HG03045 (cell line): ENCODE data around the gene CCDC142.

Experiments used
- ATAC-seq: cut with Tn5 transposase; IDR thresholded peaks from one replicate; pipeline ENCODE4 v1.9.1; 2021; ENCODE audit warnings: mild to moderate bottlenecking, moderate library complexity; ENCODE audit not compliant: unreplicated experiment

The CCDC142 gene

GRCh38 chr2:74515271-74515980, 32.6 kb upstream of the CCDC142 start:
- ATAC-seq, result no peak

DNA sequence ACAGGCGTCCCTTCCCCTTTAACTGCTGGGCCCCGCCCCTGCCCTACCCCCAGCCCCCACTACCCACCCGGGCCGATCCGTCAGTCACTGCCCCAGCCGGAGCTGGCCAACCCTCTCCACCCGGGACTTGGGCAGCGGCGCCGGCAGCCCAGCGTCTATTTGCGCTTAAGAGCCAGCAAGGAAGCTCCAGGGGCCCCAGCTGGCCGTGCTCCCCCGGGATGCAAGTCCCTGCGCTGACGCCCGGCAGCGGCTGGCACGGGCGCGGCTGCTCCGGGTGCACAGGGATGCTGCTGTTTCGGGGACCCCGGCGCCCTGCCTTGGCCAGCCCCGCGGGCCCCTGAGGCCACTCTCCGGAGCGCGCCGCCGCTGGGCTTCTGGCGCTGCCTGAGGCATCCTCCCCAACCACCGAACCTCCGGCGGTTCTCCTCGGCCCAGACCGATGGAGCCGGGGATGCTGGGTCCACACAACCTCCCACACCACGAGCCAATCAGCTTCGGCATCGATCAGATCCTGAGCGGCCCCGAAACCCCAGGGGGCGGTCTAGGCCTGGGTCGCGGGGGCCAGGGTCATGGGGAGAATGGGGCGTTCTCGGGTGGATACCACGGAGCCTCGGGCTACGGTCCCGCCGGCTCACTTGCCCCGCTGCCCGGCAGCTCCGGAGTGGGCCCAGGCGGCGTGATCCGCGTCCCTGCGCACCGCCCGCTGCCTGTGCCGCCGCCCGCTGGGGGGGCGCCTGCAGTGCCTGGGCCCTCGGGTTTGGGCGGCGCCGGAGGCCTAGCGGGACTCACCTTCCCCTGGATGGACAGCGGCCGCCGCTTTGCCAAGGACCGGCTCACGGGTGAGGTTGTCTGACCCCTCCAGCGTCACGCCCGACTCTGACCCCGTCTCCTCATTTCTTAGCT, 31.8 kb upstream of the CCDC142 start, which contains the start of gene TLX2:
TLX2 (plus strand) TSS at position 83 of the 903 bp plus-strand sequence; CDS start at position 440, 357 bp downstream.
- ATAC-seq, result no peak

GRCh38 chr2:74513605-74514367, 31.0 kb upstream of the CCDC142 start:
- ATAC-seq, result no peak

DNA sequence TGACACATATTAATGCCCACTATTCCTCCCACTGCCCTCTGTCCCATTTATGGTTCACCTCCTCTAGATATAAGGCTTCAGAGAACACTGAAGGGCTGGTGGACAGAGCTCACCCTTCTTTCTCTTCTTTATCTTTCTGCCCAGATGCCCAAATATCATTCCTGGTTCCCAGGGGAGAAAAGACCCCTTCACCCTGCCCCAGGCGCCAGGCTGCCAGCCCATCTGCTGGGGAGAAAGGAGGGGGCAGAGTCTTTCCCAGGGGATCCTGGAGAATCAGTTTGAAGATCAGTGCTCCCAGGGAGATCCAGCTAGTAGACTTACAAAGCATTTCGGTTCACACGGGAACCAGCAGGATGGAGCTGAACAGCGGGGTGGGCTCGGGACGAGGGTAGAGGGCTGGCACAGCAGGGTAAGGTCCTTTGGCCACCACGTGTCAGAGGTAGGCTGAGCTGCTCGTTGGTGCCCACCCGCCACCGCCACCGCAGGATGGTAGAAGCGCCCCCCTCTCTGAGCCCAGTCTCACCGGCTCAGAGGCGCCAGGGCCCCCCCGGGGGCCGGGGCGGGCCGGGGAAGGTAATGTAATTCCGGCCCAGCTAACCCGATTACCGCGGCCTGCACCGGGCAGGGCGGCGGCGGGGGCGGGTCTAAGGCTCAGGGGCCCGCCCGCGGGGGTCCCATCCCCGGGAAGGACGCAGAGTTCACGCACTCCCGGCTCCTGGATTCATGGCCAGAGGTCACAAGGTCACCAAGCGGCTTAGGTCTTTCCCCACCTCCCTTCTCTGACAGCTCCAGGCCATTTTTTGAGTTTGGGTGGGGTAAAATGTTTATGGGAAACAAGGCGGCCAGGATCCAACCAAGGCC, 30.2 kb upstream of the CCDC142 start:
- no peak for ATAC-seq

DNA sequence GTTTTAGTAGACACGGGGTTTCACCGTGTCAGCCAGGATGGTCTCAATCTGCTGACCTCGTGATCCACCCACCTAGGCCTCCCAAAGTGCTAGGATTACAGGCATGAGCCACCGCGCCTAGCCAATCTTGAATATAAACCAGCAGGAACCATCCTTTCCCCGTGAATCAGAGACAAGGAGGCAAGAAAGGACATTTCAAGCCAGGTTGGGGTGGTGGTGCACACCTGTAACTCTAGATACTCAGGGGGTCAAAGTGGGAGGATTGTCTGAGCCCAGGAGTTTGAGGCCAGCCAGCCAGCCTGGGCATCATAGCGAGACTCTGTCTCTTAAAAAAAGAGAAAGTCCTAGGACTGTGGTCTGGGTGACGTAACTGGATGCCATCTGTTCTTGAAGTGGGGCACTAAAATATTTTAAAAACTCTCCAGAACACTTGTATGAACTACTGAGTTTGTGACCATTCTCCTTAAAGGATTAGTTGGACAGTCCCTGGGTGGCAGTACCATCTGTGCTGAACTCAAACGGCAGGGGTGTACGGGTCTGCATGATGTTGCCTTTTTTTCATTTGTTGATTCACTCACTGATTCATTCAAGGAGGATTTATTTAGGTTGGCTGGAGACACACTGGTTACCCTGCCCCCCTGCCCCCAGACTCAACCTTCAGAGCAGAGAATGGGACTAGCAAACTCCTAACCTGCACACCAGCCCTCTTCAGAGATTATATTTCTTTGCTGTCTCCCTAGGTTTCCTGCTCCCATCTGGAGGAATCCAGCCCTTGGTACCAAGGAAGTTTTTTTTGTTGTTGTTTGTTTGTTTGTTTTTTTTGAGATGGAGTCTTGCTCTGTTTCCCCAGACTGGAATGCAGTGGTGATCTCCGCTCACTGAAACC, 28.5 kb upstream of the CCDC142 start:
- ATAC-seq, result no peak

GRCh38 chr2:74510272-74510671, 27.5 kb upstream of the CCDC142 start:
- no peak for ATAC-seq

- peak; percentile 8 for ATAC-seq
Observed at GRCh38 chr2:74507926-74508520, 25.2 kb upstream of the CCDC142 start.

GRCh38 chr2:74507145-74507925, 24.5 kb upstream of the CCDC142 start, which contains the start of gene PCGF1:
Gene PCGF1, minus strand, starts transcription at chr2:74507695. Its CDS starts 27 bp downstream, at chr2:74507668.
- ATAC-seq, result peak; percentile 92

DNA sequence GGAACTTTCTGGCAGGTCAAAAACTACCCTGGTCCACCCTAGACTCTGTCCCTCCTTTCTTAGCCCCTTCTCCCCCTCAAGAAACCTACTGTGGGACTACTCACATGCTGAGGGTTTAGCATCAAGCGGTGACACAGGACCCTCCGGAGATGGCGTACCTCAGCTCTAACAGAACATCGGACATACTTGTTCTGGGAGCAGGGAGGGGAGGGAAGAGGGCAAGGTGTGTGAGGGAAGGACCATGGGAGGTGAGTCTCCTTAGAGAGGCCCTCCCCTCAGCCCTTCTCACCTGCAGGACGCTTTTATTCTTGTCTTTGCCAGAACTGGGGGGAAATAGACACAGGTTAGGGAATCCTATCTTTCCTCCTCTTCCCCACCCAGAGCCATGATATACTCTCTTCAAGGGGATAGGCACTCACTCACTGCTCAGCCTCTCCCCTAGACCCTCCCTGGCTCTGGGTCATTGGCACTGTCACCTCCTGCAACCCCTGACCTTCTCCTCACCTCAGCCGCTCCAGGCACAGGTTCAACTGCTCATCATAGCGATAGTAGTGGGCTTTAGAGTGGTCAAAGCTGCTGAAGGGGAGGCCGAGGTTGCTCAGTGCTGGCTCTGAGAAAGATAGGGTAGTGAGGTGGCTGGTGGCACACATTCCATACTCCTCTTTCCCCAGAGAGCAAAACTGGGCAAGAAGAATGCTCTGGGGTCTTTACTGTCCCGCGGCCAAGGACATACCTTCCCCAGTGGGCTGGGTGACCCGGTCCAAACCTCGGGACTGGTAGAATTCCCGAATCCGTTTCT, 22.8 kb upstream of the CCDC142 start:
- ATAC-seq, result no peak

GRCh38 chr2:74504591-74504990, 21.8 kb upstream of the CCDC142 start:
- no peak for ATAC-seq

DNA sequence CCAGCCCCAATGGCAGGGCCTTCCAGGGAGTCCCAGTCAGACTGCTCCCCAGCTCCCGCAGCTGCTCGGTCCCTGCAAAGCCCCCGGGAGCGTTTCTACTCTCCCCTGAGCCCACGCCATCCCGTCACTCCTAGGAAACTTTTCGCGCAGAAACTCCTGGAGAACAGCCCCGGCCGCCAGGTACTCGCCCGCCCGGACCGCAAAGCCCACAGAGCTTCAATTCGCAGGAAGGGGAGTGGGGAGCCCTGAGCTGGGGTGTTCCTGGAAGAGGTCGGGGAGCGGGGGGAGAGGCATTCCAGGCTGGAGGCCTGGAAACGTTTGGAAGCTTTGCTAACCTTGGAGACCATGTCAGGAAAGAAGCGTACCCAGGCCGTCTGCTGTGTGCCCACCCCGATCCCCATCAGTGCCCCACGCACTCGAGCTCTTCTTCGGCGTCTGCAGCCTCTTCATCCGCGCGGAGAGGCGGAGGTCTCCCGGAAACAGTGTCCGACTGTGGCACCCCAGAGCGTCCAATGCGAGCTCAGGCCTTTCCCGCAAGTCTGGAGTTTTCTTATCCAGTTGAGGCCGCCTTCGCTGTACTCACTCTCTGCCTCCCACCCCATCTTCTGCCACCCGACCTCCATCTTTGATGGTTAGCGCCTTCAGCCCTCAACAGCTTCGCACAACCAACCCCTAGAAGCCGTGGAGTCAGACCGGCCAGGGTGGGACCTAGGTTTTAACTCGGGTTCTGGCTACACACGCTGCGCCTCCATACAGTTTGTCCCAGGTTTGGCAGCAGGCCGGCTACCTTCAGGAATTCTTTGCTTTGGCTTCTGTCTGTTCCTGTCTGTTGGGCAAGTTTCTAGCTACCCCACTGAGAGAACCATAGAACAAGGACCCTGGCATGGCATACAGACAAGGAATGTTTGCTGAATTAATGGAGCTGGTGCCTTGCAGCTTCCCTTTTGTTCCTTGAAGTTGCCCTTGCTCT, 21.0 kb upstream of the CCDC142 start:
- no peak for ATAC-seq

DNA sequence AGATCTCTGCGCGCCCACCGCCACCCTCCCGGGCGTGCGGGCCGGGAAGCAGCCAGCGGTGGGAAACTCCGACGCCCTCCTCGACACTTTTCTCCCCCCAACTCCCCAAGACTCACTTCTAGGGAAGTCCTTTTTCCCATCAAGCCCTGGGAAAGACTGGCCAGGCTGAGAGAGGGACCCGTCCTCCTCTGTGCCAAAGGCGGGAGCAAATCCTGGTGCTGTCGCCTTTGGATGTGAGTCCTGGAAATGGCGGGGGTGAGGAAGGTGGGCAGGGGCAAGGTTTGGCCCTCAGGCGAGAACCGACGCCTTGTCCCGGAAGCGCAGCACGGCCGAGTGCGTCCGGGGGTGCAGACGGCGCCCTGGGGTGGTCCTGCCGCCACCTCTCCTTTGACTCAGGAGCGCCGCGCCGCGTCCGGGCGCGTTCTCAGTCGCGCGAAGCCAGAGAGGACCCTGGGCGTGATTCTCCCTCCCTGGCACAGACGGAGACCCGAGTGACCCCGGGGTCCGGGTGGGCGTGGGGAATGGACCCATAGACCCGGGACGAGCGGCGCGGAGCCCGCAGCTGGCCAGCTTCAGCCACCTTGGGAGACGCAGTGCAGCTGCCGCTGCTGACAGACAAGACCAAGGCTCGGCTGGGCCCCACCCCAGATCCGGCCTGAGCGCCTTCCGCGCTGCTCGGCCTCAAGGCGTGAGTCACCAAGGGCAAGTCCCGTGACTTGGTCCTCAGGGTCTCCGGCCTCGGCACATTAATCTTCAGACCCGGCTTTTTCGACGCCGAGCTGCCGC, 20.1 kb upstream of the CCDC142 start:
- ATAC-seq, result no peak

DNA sequence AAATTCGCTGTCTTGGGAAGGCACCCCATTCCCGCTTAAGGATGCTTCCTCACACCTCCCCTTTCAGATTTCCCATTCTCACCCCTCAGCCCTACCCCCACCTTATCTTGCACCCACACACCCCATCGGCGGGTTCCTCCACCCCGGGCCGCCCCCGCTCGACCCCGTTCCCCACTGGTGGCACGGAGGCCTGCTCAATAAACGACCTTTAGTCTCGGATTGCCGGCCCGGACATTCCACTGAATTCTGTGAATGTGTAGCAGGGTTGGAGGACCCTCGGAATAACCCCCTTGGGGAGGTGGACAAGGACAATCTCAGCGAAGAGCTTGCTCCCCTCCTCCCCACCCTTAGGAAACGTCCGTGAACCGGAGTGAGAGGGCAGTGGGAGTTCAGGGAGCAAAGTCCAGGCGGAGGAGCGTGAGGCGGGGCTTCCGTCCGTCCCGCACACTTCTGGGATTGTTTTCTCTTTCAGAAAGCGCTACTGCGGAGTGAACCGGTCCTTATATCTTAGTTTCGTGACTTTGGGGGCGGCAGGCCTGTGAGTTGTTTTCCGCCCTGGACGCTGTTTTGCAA, 19.4 kb upstream of the CCDC142 start:
- ATAC-seq, result no peak

- ATAC-seq, result no peak
Observed at GRCh38 chr2:74501335-74502071, 18.7 kb upstream of the CCDC142 start.
